HFFc6 (cell line): ENCODE measurements around the gene SPATA31D4. TPM values are rescaled to one million over a fixed set of nuclear protein-coding genes. Genes with fewer than 3 reads are reported as not detected.
A peak's percentile ranks its signal among the peaks of the same experiment; 100 is the strongest.
"Not testable (repeated sequence)": the region's sequence is repeated elsewhere in the genome, so short reads cannot be mapped to it uniquely, and the experiment has no call there.

Experiments
- DNase-seq: peaks from one replicate; pipeline ENCODE4 v3.0.0-alpha.2; 2018
- H3K27ac Mint-ChIP-seq: 2 replicates; pipeline ENCODE4 v1.8.0; 2020; ENCODE audit warnings: mild to moderate bottlenecking, mixed read lengths
- H3K27me3 Mint-ChIP-seq: 2 replicates; pipeline ENCODE4 v1.8.0; 2021; ENCODE audit warnings: mild to moderate bottlenecking, moderate library complexity, mixed read lengths; ENCODE audit not compliant: insufficient read depth
- H3K36me3 Mint-ChIP-seq: 2 replicates; pipeline ENCODE4 v1.8.0; 2021; ENCODE audit warnings: low read depth, mixed read lengths
- H3K4me1 Mint-ChIP-seq: 2 replicates; pipeline ENCODE4 v1.8.0; 2020; ENCODE audit warnings: low read depth, mixed read lengths
- H3K4me3 Mint-ChIP-seq: 2 replicates; pipeline ENCODE4 v1.8.0; 2020; ENCODE audit warnings: mild to moderate bottlenecking, moderate library complexity, mixed read lengths
- H3K9me3 Mint-ChIP-seq: 2 replicates; pipeline ENCODE4 v1.8.0; 2020; ENCODE audit warnings: mild to moderate bottlenecking, mixed read lengths
- total RNA-seq, 6 experiments: library from RNA; stranded (reverse); fragmentation: NEBNext Ultra II Directional; extraction: Animal tissue kit (Norgen Biotek cat#: 25700); gene quantifications; 2 replicates in 1 of 6; 3 replicates in 5 of 6; pipeline ENCODE4 v1.2.3, GENCODE V29; 2021
- TF ChIP-seq, protein P1 (sequence below): fragments of 200-600 bp; sonication (generic); IDR thresholded peaks from 2 replicates; pipeline ENCODE4 v1.5.0; 2021; ENCODE audit warnings: antibody characterized with exemption, mild to moderate bottlenecking

Gene SPATA31D4
- total RNA-seq, 6 experiments from 2014 or later: not detected

DNA sequence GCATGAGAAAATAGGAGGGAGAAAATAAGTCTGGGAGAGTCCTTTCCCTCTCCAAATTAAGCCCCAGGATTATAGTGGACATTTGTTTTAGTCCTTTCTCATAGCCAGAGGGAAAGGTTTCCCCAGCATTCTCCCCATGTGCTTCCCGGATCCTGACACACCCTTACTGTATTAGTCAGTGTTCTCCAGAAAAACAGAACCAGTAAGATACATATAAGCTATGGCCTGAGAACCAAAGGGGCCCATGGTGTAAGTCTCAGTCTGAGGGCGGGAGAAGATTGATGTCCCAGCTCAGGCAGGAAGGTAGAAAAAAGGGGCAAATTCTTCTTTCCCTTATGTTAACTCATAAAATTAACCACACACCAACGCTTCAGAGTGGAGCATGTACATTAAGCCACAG lies 25.6 kb upstream of the SPATA31D4 start:
- peaks cover 4% of the 10 kb centered on the region for H3K27me3 Mint-ChIP-seq
- no peak for DNase-seq

DNA sequence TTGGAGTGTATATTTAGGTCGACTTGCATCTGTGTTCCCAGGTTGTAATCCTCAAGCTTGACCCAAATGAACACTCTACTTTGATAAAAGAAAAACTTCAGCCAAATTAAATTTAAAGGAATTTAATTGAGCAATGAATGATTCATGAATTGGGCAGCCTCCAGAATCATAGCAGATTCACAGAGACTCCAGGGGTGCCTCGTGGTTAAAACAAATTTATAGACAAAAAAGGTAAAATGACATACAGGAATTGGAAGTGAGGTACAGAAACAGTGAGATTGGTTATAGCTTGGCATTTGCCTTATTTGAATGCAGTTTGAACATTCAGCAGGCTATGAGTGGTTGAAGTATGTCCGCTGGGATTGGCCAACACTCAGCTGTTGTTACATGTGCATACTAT lies 21.6 kb upstream of the SPATA31D4 start:
- Mint-ChIP-seq H3K9me3 (no peaks in the 10 kb centered on the region), H3K27ac (no peak overlapping the region), H3K27me3 (peaks cover 1% of the 10 kb centered on the region), H3K4me1 (peaks cover 18% of the 10 kb centered on the region), H3K4me3 (no peak overlapping the region), H3K36me3 (no peaks in the 10 kb centered on the region)
- DNase-seq: peak; percentile 12
- TF ChIP-seq, protein P1, sequence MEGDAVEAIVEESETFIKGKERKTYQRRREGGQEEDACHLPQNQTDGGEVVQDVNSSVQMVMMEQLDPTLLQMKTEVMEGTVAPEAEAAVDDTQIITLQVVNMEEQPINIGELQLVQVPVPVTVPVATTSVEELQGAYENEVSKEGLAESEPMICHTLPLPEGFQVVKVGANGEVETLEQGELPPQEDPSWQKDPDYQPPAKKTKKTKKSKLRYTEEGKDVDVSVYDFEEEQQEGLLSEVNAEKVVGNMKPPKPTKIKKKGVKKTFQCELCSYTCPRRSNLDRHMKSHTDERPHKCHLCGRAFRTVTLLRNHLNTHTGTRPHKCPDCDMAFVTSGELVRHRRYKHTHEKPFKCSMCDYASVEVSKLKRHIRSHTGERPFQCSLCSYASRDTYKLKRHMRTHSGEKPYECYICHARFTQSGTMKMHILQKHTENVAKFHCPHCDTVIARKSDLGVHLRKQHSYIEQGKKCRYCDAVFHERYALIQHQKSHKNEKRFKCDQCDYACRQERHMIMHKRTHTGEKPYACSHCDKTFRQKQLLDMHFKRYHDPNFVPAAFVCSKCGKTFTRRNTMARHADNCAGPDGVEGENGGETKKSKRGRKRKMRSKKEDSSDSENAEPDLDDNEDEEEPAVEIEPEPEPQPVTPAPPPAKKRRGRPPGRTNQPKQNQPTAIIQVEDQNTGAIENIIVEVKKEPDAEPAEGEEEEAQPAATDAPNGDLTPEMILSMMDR: no peak

More for the DNA sequence above, 25.6 kb upstream of the SPATA31D4 start:
- Mint-ChIP-seq H3K36me3 (no peaks in the 10 kb centered on the region), H3K4me3 (no peak overlapping the region), H3K4me1 (peaks cover 18% of the 10 kb centered on the region), H3K27ac (no peak overlapping the region), H3K9me3 (no peaks in the 10 kb centered on the region)
- TF ChIP-seq, protein P1: no peak

DNA sequence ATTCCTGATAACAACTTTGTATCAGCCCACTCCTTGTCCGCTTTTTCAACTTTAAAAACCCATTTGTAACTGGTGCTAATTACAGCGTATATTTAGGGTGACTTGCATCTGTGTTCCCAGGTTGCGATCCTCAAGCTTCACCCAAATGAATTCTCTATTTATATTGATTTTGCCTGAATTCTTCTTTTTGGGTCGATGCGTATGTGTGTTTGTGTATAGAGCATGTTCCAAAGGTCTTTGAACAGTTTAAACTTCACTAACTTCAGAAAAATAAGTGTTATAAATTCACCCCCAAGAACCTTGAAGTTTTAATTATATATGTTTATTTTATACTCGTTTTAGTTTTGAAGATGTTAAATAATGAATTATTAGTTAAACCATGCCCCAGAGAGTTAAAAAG lies 16.1 kb upstream of the SPATA31D4 start:
- no peak overlapping the region for H3K4me3 Mint-ChIP-seq
- DNase-seq: no peak
- no peak overlapping the region for H3K27ac Mint-ChIP-seq
- TF ChIP-seq, protein P1: no peak
- no peaks in the 10 kb centered on the region for H3K36me3 Mint-ChIP-seq
- H3K9me3 Mint-ChIP-seq: no peaks in the 10 kb centered on the region
- peaks cover 10% of the 10 kb centered on the region for H3K27me3 Mint-ChIP-seq
- peaks cover 8% of the 10 kb centered on the region; the same call in 1 of the 2 replicates for H3K4me1 Mint-ChIP-seq

DNA sequence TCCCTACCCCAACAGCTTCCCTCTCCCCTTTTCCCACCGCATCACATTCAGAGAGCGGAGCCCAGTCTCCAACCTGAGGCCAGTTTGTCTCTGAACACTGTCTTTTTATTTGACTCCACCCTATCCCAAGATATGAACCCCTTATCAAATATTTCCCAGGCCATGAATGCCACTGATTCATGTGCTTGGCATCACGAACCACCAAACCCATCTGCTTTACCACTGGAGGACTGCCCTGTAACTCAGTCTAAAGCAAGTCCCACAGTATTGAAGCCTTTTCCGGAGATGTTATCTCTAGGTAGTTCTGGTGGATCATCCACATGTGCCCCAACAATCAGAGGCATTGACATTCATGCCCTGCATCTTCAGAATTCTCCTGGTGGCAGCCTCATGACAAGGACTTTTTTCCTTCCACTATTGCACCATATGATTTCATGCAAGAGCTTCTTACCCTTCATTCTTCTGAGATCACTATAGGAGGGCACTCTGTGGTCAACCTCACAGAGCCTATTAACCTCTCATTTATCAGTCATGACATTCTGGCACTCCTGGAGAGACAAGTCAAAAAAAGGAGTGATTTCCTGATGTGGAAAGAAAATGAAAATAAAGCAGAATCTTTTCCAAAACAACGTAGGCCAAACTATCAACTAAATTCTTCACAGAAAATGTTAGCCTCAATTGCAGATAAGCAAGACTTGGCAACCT lies 12.3 kb upstream of the SPATA31D4 start:
- no peak for DNase-seq
- no peak overlapping the region for H3K27ac Mint-ChIP-seq
- H3K4me1 Mint-ChIP-seq: peaks cover 8% of the 10 kb centered on the region; the same call in 1 of the 2 replicates
- H3K4me3 Mint-ChIP-seq: no peak overlapping the region
- no peaks in the 10 kb centered on the region for H3K36me3 Mint-ChIP-seq
- TF ChIP-seq, protein P1: no peak
- H3K9me3 Mint-ChIP-seq: no peaks in the 10 kb centered on the region
- peaks cover 9% of the 10 kb centered on the region for H3K27me3 Mint-ChIP-seq

DNA sequence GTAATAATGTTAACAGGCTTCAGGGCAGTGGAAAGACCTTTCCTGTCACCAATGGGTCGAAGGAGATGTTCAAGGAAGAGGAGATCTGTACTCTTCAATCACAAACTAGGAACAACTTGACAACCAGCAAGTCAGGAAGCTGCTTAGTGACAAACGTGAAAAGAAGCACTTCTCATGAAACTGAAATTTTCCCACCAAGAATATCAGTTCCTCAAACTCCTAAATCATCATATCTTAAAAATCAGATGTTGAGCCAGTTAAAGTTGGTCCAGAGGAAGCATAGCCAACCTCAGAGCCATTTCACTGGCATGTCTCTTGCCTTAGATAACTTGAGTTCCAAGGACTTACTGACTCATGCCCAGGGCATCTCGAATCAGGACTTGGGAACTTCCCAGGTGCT lies 9.7 kb upstream of the SPATA31D4 start:
- not testable (repeated sequence) for DNase-seq, H3K27ac Mint-ChIP-seq, H3K9me3 Mint-ChIP-seq, H3K36me3 Mint-ChIP-seq, H3K4me3 Mint-ChIP-seq, H3K27me3 Mint-ChIP-seq, H3K4me1 Mint-ChIP-seq

DNA sequence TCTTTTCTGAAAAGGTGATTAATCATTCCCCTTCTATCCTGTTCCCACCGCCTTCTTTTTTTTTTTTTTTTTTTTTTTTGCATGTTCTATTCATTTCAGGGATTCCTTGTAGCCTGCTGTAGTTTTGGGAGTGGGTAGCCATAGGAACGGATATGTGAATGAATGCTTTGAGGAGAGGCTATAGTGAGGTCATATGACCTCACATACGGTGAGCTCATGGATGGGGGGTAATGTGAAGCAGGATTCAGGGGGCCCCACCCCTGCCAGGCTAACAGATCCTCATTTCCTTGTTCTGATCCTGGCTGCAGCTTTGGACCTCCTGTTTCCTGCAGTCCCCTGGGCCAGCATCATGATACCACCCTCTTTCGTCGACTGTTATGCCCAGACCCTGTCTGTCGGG lies 1.9 kb downstream of the SPATA31D4 start:
- H3K27ac Mint-ChIP-seq, H3K27me3 Mint-ChIP-seq, H3K36me3 Mint-ChIP-seq, H3K4me3 Mint-ChIP-seq, H3K9me3 Mint-ChIP-seq, H3K4me1 Mint-ChIP-seq, DNase-seq: not testable (repeated sequence)

DNA sequence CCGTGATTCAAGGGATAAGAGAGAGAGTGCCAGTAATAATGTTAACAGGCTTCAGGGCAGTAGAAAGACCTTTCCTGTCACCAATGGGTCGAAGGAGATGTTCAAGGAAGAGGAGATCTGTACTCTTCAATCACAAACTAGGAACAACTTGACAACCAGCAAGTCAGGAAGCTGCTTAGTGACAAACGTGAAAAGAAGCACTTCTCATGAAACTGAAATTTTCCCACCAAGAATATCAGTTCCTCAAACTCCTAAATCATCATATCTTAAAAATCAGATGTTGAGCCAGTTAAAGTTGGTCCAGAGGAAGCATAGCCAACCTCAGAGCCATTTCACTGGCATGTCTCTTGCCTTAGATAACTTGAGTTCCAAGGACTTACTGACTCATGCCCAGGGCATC lies 5.3 kb downstream of the SPATA31D4 start:
- H3K9me3 Mint-ChIP-seq, DNase-seq, H3K4me3 Mint-ChIP-seq, H3K4me1 Mint-ChIP-seq, H3K27ac Mint-ChIP-seq, H3K36me3 Mint-ChIP-seq, H3K27me3 Mint-ChIP-seq: not testable (repeated sequence)

DNA sequence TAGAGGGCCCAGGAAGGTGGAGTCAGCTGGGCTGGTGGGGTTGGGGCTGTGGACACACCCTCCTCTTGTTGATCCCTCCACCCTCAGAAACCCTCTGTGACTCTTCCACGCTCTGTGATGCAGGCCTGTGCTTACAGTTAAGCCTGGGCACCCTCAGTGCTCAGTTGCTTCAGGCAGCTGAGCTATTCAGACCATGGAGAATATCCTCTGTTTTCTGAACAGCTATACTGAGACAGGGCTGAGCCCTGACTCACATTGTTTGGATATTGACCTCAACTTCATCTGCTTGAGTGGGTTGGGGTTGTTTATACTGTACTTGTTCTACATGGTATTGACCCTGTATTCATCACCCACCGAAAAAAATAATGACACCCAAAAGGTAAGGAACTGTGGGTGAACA lies 15.2 kb downstream of the SPATA31D4 start, which contains the start of gene SPATA31D3:
SPATA31D3 (plus strand) TSS at position 108 of the 400 bp plus-strand sequence; CDS start at position 194, 86 bp downstream.
- not testable (repeated sequence) for H3K9me3 Mint-ChIP-seq, H3K4me3 Mint-ChIP-seq, H3K4me1 Mint-ChIP-seq, H3K27me3 Mint-ChIP-seq, DNase-seq, H3K36me3 Mint-ChIP-seq, H3K27ac Mint-ChIP-seq

DNA sequence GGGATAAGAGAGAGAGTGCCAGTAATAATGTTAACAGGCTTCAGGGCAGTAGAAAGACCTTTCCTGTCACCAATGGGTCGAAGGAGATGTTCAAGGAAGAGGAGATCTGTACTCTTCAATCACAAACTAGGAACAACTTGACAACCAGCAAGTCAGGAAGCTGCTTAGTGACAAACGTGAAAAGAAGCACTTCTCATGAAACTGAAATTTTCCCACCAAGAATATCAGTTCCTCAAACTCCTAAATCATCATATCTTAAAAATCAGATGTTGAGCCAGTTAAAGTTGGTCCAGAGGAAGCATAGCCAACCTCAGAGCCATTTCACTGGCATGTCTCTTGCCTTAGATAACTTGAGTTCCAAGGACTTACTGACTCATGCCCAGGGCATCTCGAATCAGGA lies 20.4 kb downstream of the SPATA31D4 start:
- H3K27ac Mint-ChIP-seq, H3K4me1 Mint-ChIP-seq, H3K27me3 Mint-ChIP-seq, DNase-seq, H3K36me3 Mint-ChIP-seq, H3K4me3 Mint-ChIP-seq, H3K9me3 Mint-ChIP-seq: not testable (repeated sequence)
